H1 (cell line): Measurements from ENCODE around the gene SNRPB. TPM values are rescaled to one million over a fixed set of nuclear protein-coding genes. Genes with fewer than 3 reads are reported as not detected.

Experiments used
- CTCF ChIA-PET: fragments of 300-600 bp; sonication (Branson Sonifier 250); formaldehyde crosslinking; loops from one replicate; lab custom pipeline; 2021; ENCODE audit not compliant: partially characterized antibody; lab: Charles Lee
- POLR2A ChIA-PET: fragments of 300-600 bp; sonication (Branson Sonifier 250); formaldehyde crosslinking; loops from one replicate; lab custom pipeline; 2021; ENCODE audit warnings: inconsistent platforms; ENCODE audit not compliant: partially characterized antibody; lab: Charles Lee
- DNase-seq, 2 experiments: peaks; one replicate each; pipeline versions ENCODE4 v3.0.0 to v3.0.0-alpha.2; 2010 to 2022; ENCODE audit warnings: low spot score in 2 of 2, low read depth in 1 of 2, mixed read lengths in 1 of 2
- FAIRE-seq: peaks from 2 replicates; lab custom pipeline; 2011; peaks lifted over from hg19 to GRCh38; lab: Jason Lieb, UNC
- H2AFZ ChIP-seq: 2 replicates; pipeline ENCODE4 v1.8.1; 2012; ENCODE audit warnings: low read length, inconsistent platforms
- H2AK5ac ChIP-seq: 2 replicates; pipeline ENCODE4 v1.6.1; 2013; ENCODE audit warnings: low read depth, low read length
- H2BK120ac ChIP-seq: replicated peaks from 2 replicates; pipeline ENCODE3; 2013; ENCODE audit warnings: low read depth, low read length, inconsistent platforms
- H2BK12ac ChIP-seq: 2 replicates; pipeline ENCODE4 v1.6.1; 2013; ENCODE audit warnings: low read depth, low read length
- H2BK15ac ChIP-seq: 2 replicates; pipeline ENCODE4 v1.6.1; 2013; ENCODE audit warnings: low read length
- H2BK20ac ChIP-seq: 2 replicates; pipeline ENCODE4 v1.6.1; 2013; ENCODE audit warnings: low read length
- H2BK5ac ChIP-seq: 2 replicates; pipeline ENCODE4 v1.6.1; 2013; ENCODE audit warnings: low read depth, low read length
- H3K14ac ChIP-seq: 2 replicates; pipeline ENCODE4 v1.6.1; 2013; ENCODE audit warnings: inconsistent platforms; ENCODE audit not compliant: insufficient read length
- H3K18ac ChIP-seq: 2 replicates; pipeline ENCODE4 v1.6.1; 2013; ENCODE audit warnings: low read length; ENCODE audit errors: extremely low read depth
- H3K23ac ChIP-seq: 2 replicates; pipeline ENCODE4 v1.6.1; 2013; ENCODE audit warnings: inconsistent platforms; ENCODE audit not compliant: insufficient read length
- H3K23me2 ChIP-seq: 2 replicates; pipeline ENCODE4 v1.6.1; 2013; ENCODE audit warnings: low read depth, low read length
- H3K27ac ChIP-seq: 2 replicates; pipeline ENCODE4 v1.6.1; 2011; ENCODE audit warnings: low read depth, low read length, inconsistent platforms
- H3K27me3 ChIP-seq, 4 experiments: replicated peaks in 1 of 4; 1 replicate in 1 of 4; 2 replicates in 3 of 4; pipeline versions ENCODE4 v1.6.1 to v1.8.1; 2011 to 2013; ENCODE audit warnings: low read length in 3 of 4, mild to moderate bottlenecking in 3 of 4, inconsistent platforms in 2 of 4, mixed read lengths in 2 of 4, moderate library complexity in 1 of 4; ENCODE audit not compliant: control insufficient read depth in 3 of 4, insufficient read depth in 3 of 4; ENCODE audit errors: extremely low read depth in 1 of 4
- H3K36me3 ChIP-seq, 4 experiments: 2 replicates each; pipeline versions ENCODE4 v1.6.1 to v1.8.1; 2011 to 2013; ENCODE audit warnings: mild to moderate bottlenecking in 4 of 4, low read length in 3 of 4, moderate library complexity in 2 of 4, control low read depth in 1 of 4, inconsistent platforms in 1 of 4; ENCODE audit not compliant: insufficient read depth in 4 of 4, control insufficient read depth in 2 of 4
- H3K4ac ChIP-seq: replicated peaks from 2 replicates; pipeline ENCODE3; 2013; ENCODE audit warnings: low read length, low read depth, mixed read lengths, inconsistent platforms; ENCODE audit not compliant: insufficient read length
- H3K4me1 ChIP-seq, 4 experiments: replicated peaks in 1 of 4; 1 replicate in 1 of 4; 2 replicates in 3 of 4; pipeline versions ENCODE4 v1.6.1 to v1.8.1; 2011 to 2013; ENCODE audit warnings: low read length in 3 of 4, inconsistent platforms in 2 of 4, mixed read lengths in 1 of 4; ENCODE audit not compliant: insufficient read depth in 4 of 4, control insufficient read depth in 3 of 4
- H3K4me2 ChIP-seq, 2 experiments: 2 replicates each; pipeline versions ENCODE4 v1.6.1 to v1.8.1; 2011 to 2013; ENCODE audit warnings: low read depth in 2 of 2, low read length in 2 of 2, control low read depth in 1 of 2, inconsistent platforms in 1 of 2, mild to moderate bottlenecking in 1 of 2; ENCODE audit not compliant: insufficient read depth in 1 of 2
- H3K4me3 ChIP-seq, 4 experiments: fragments of 200-600, 300-600 bp in 1 of 4; sonication (generic), shearing (Covaris generic), sonication (Bioruptor Twin) in 1 of 4; 2 replicates each; pipeline versions ENCODE4 v1.5.1 to v1.8.1; 2011 to 2016; ENCODE audit warnings: low read length in 4 of 4, low read depth in 3 of 4, control low read depth in 2 of 4, inconsistent platforms in 2 of 4, mild to moderate bottlenecking in 2 of 4, mixed read lengths in 1 of 4, moderate library complexity in 1 of 4; ENCODE audit not compliant: insufficient read depth in 2 of 4; ENCODE audit errors: extremely low read depth in 1 of 4
- H3K56ac ChIP-seq: replicated peaks from 2 replicates; pipeline ENCODE3; 2013; ENCODE audit warnings: low read depth, mild to moderate bottlenecking, mixed read lengths, low read length, inconsistent platforms; ENCODE audit not compliant: insufficient read length
- H3K79me1 ChIP-seq: 2 replicates; pipeline ENCODE4 v1.6.1; 2013; ENCODE audit warnings: low read depth, low read length, control low read depth
- H3K79me2 ChIP-seq, 2 experiments: 2 replicates each; pipeline versions ENCODE4 v1.6.1 to v1.8.1; 2012 to 2013; ENCODE audit warnings: low read length in 2 of 2, mild to moderate bottlenecking in 2 of 2, inconsistent platforms in 1 of 2; ENCODE audit not compliant: insufficient read depth in 2 of 2, control insufficient read depth in 1 of 2
- H3K9ac ChIP-seq, 4 experiments: replicated peaks in 1 of 4; 1 replicate in 1 of 4; 2 replicates in 3 of 4; pipeline versions ENCODE4 v1.6.1 to v1.8.1; 2011 to 2013; ENCODE audit warnings: low read depth in 3 of 4, low read length in 3 of 4, control low read depth in 2 of 4, mild to moderate bottlenecking in 2 of 4, moderate library complexity in 2 of 4, inconsistent platforms in 1 of 4; ENCODE audit errors: extremely low read depth in 1 of 4
- H3K9me3 ChIP-seq, 2 experiments: 2 replicates each; pipeline versions ENCODE4 v1.6.1 to v1.8.1; 2012 to 2013; ENCODE audit warnings: mild to moderate bottlenecking in 2 of 2, moderate library complexity in 2 of 2, control low read depth in 1 of 2, inconsistent platforms in 1 of 2, low read depth in 1 of 2, low read length in 1 of 2, mixed read lengths in 1 of 2; ENCODE audit not compliant: insufficient read depth in 2 of 2
- H4K20me1 ChIP-seq, 2 experiments: replicated peaks in 1 of 2; 2 replicates each; pipeline versions ENCODE3 to v1.8.1; 2011 to 2013; ENCODE audit warnings: inconsistent platforms in 2 of 2, low read length in 2 of 2, mild to moderate bottlenecking in 1 of 2; ENCODE audit not compliant: insufficient read depth in 2 of 2, control insufficient read depth in 1 of 2
- H4K5ac ChIP-seq: 2 replicates; pipeline ENCODE4 v1.6.1; 2013; ENCODE audit warnings: low read length, low read depth, mixed read lengths, inconsistent platforms; ENCODE audit not compliant: insufficient read length
- H4K8ac ChIP-seq: 2 replicates; pipeline ENCODE4 v1.8.0; 2013; ENCODE audit warnings: mild to moderate bottlenecking, moderate library complexity, low read length, inconsistent platforms; ENCODE audit not compliant: insufficient read depth; ENCODE audit errors: extremely low read depth
- H4K91ac ChIP-seq: replicated peaks from 2 replicates; pipeline ENCODE3; 2013; ENCODE audit warnings: low read length, mixed read lengths, inconsistent platforms; ENCODE audit not compliant: insufficient read length
- EZH2 ChIP-seq: fragments of 200-600 bp; sonication (generic); IDR thresholded peaks from 2 replicates; pipeline ENCODE4 v1.7.1; 2012; ENCODE audit warnings: low read depth, mild to moderate bottlenecking, moderate library complexity, low read length, inconsistent platforms; ENCODE audit not compliant: severe bottlenecking
- NANOG ChIP-seq: IDR thresholded peaks from 2 replicates; pipeline ENCODE4 v1.6.1; 2011; ENCODE audit warnings: low read length, low read depth, mild to moderate bottlenecking, inconsistent platforms; ENCODE audit not compliant: insufficient read depth, poor library complexity, severe bottlenecking
- POLR2A ChIP-seq, 2 experiments: IDR thresholded peaks; 1 replicate in 1 of 2; 2 replicates in 1 of 2; pipeline ENCODE4 v1.6.1; 2011; ENCODE audit warnings: low read depth in 2 of 2, low read length in 2 of 2, mild to moderate bottlenecking in 2 of 2; ENCODE audit errors: control extremely low read depth in 1 of 2
- POLR2AphosphoS5 ChIP-seq: IDR thresholded peaks from 2 replicates; pipeline ENCODE4 v1.6.1; 2011; ENCODE audit warnings: low read depth, low read length
- WGBS, 2 experiments: shearing (Covaris generic) in 1 of 2; methylation state at CpG; one replicate each; pipeline versions ENCODE4 v1.1.6 to v1.1.7; 2013 to 2015; ENCODE audit warnings: low lambda C conversion rate in 2 of 2, mixed read lengths in 2 of 2, inconsistent platforms in 1 of 2, low coverage in 1 of 2, missing lambda C conversion rate in 1 of 2; ENCODE audit not compliant: insufficient replicate concordance in 2 of 2, insufficient coverage in 1 of 2, insufficient read length in 1 of 2; ENCODE audit errors: extremely low coverage in 1 of 2, missing lambda C conversion rate in 1 of 2; 5-methylcytosine and 5-hydroxymethylcytosine counted together
- polyA plus RNA-seq, 7 experiments: library from polyadenylated mRNA; depleted of rRNA in 3 of 7; stranded (reverse) in 5 of 7; unstranded in 2 of 7; fragments of >200 nt in 5 of 7; fragments of 200-250 nt in 2 of 7; gene quantifications; 1 replicate in 5 of 7; 2 replicates in 1 of 7; 4 replicates in 1 of 7; pipeline versions ENCODE4 v1.2.1 to v1.2.3, GENCODE V29; 2011 to 2013; ENCODE audit warnings: missing spikeins in 2 of 7, mixed read lengths in 2 of 7
- total RNA-seq: library from RNA; stranded (reverse); fragmentation: NEBNext Ultra II Directional; extraction: Animal tissue kit (Norgen Biotek cat#: 25700); gene quantifications from 2 replicates; pipeline ENCODE4 v1.2.1, GENCODE V29; 2021

The SNRPB gene
- total and polyA plus RNA-seq, 2 of the 8 experiments (the other 6 are each of a cell fraction or from before 2014, with no cell fraction given) = 507 to 589 TPM

GRCh38 chr20:2463616-2464365, 6.8 kb downstream of the SNRPB start:
- no peak for TF ChIP-seq EZH2
- peak; percentile 10 to 54 for TF ChIP-seq POLR2A (IDR thresholded peaks at IDR 0.05; ENCODE audit: control extremely low read depth in 1 of 2, low read depth in 2 of 2, low read length in 2 of 2)
- TF ChIP-seq POLR2AphosphoS5 = peak; percentile 54
- TF ChIP-seq NANOG = no peak
- no peak overlapping the region for H2BK120ac ChIP-seq
- no peak overlapping the region for H2BK12ac ChIP-seq
- H2BK15ac ChIP-seq = no peak overlapping the region
- no peak overlapping the region for H3K27ac ChIP-seq
- H3K79me2 ChIP-seq = peaks cover 18 to 43% of the 10 kb centered on the region in 2 experiments
- no peak overlapping the region for H4K8ac ChIP-seq
- no peak overlapping the region for H3K23ac ChIP-seq
- FAIRE-seq = no peak
- H2AFZ ChIP-seq = no peak overlapping the region
- no peak overlapping the region for H2AK5ac ChIP-seq
- 95% methylated on average over 9 of the region's 9 CpGs; no CpG with 5 or more reads in 1 of the 2 experiments for WGBS, 2 experiments
- peaks cover 64 to 96% (median 81%) of the 10 kb centered on the region in 4 experiments for H3K36me3 ChIP-seq
- H3K23me2 ChIP-seq = peaks cover under 1% of the 10 kb centered on the region
- no peak for DNase-seq
- no peak overlapping the region for H4K91ac ChIP-seq
- no peak overlapping the region for H4K5ac ChIP-seq
- ChIA-PET CTCF (interaction anchor here (0.8 to 1.9 kb wide), 5 partner anchors 11 to 256 kb away, joined by 3 to 10 read pairs (median 6); no protein-coding TSS in a partner anchor), POLR2A (interaction anchor here (0.7 to 1.4 kb wide), 8 partner anchors 10 to 208 kb away, joined by 3 to 4 read pairs (median 3); partner anchors contain the start of gene NOP56)
- H3K4ac ChIP-seq = no peak overlapping the region
- H3K18ac ChIP-seq = no peak overlapping the region
- H3K4me2 ChIP-seq = no peak overlapping the region
- no peak overlapping the region for H3K4me3 ChIP-seq
- no peak overlapping the region for H3K9ac ChIP-seq
- no peak overlapping the region for H3K14ac ChIP-seq
- peaks cover 0 to 2% (median under 1%) of the 10 kb centered on the region in 4 experiments; a peak in 3 of 7 replicates for H3K4me1 ChIP-seq
- no peak overlapping the region for H2BK20ac ChIP-seq
- H4K20me1 ChIP-seq = peaks cover 34 to 35% of the 10 kb centered on the region in 2 experiments
- H3K27me3 ChIP-seq = no peaks in the 10 kb centered on the region
- H2BK5ac ChIP-seq = no peak overlapping the region
- no peaks in the 10 kb centered on the region for H3K9me3 ChIP-seq
- H3K79me1 ChIP-seq = no peaks in the 10 kb centered on the region; the same call in none of the 2 replicates
- no peak overlapping the region for H3K56ac ChIP-seq
